Esophagus squamous epithelium (tissue), 5 donors: ENCODE results near the gene ITGB3. TPM values are rescaled to one million over a fixed set of nuclear protein-coding genes. Genes with fewer than 3 reads are reported as not detected.
A peak's percentile ranks its signal among the peaks of the same experiment; 100 is the strongest.

Experiments
- DNase-seq: peaks from one replicate; lab custom pipeline; 2025; lab: John Stamatoyannopoulos, UW
- H3K27ac ChIP-seq, 4 donors: fragments of 200-600 bp; sonication (generic); one replicate each; pipeline ENCODE4 v1.5.1; 2016 to 2019; ENCODE audit warnings: mild to moderate bottlenecking in 1 of 4
- H3K27me3 ChIP-seq, 4 donors: fragments of 200-600 bp; sonication (generic); 1 replicate in 3 of 4; 2 replicates in 1 of 4; pipeline versions ENCODE4 v1.5.1 to v1.6.0; 2017 to 2021; ENCODE audit warnings: antibody characterized with exemption in 1 of 4
- H3K36me3 ChIP-seq, 3 donors: fragments of 200-600 bp; sonication (generic); one replicate each; pipeline ENCODE4 v1.5.1; 2016 to 2019
- H3K4me1 ChIP-seq, 3 donors: fragments of 200-600 bp; sonication (generic); one replicate each; pipeline ENCODE4 v1.5.1; 2017 to 2019
- H3K4me3 ChIP-seq, 4 donors: fragments of 200-600 bp; sonication (generic); 1 replicate in 3 of 4; 2 replicates in 1 of 4; pipeline ENCODE4 v1.5.1; 2016 to 2019; ENCODE audit warnings: mild to moderate bottlenecking in 2 of 4, moderate library complexity in 1 of 4
- H3K9me3 ChIP-seq, 3 donors: fragments of 200-600 bp; sonication (generic); one replicate each; pipeline ENCODE4 v1.5.1; 2016 to 2019
- POLR2A ChIP-seq, 4 donors: fragments of 450-650 bp; IDR thresholded peaks; one replicate each; pipeline ENCODE4 v1.6.1; 2017; ENCODE audit warnings: antibody characterized with exemption in 4 of 4, mild to moderate bottlenecking in 4 of 4, moderate library complexity in 3 of 4
- WGBS, 2 donors: methylation state at CpG; one replicate each; pipeline ENCODE4 v1.1.5; 2018; 5-methylcytosine and 5-hydroxymethylcytosine counted together
- intact Hi-C: fragments of 100-400 bp; cut with DNase I; formaldehyde crosslinking; loops from one replicate; pipeline ENCODE4 v1.15.0; 2022
- total RNA-seq, 4 donors: library from RNA; depleted of rRNA; stranded (reverse); fragments of >200 nt; gene quantifications; one replicate each; pipeline ENCODE4 v1.1.0, GENCODE V29; 2016
- TF ChIP-seq, protein P1 (sequence below), 6 experiments: fragments of 450-650 bp in 4 of 6; fragments of 200-600 bp in 2 of 6; sonication (generic) in 2 of 6; IDR thresholded peaks; one replicate each; pipeline ENCODE4 v1.5.1; 2016 to 2019; ENCODE audit warnings: antibody characterized with exemption in 6 of 6, mild to moderate bottlenecking in 4 of 6, moderate library complexity in 4 of 6
- donor health status: DM: yes; HTN: yes; CAD: no.

ITGB3 gene
- total RNA-seq, 4 donors from 2014 or later = 0.23 to 7.2 (median 2.8) TPM

GRCh38 chr17:47278561-47278960, 24.9 kb downstream of the ITGB3 start:
- Histone ChIP-seq H3K9me3 (no peaks in the 10 kb centered on the region), H3K27ac (peak overlapping the region; percentile 63 to 92 (median 84)), H3K36me3 (no peaks in the 10 kb centered on the region), H3K4me3 (no peak overlapping the region), H3K27me3 (no peaks in the 10 kb centered on the region), H3K4me1 (peaks cover 34 to 65% (median 51%) of the 10 kb centered on the region in 3 donors)
- DNase-seq = no peak
- no peak for TF ChIP-seq POLR2A (IDR thresholded peaks at IDR 0.05)
- TF ChIP-seq, protein P1, sequence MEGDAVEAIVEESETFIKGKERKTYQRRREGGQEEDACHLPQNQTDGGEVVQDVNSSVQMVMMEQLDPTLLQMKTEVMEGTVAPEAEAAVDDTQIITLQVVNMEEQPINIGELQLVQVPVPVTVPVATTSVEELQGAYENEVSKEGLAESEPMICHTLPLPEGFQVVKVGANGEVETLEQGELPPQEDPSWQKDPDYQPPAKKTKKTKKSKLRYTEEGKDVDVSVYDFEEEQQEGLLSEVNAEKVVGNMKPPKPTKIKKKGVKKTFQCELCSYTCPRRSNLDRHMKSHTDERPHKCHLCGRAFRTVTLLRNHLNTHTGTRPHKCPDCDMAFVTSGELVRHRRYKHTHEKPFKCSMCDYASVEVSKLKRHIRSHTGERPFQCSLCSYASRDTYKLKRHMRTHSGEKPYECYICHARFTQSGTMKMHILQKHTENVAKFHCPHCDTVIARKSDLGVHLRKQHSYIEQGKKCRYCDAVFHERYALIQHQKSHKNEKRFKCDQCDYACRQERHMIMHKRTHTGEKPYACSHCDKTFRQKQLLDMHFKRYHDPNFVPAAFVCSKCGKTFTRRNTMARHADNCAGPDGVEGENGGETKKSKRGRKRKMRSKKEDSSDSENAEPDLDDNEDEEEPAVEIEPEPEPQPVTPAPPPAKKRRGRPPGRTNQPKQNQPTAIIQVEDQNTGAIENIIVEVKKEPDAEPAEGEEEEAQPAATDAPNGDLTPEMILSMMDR (IDR thresholded peaks at IDR 0.05) = no peak
- intact Hi-C loops = no loop called here
- 75 to 76% methylated on average over 3 to 4 of the region's 4 CpGs for WGBS, 2 donors

DNA sequence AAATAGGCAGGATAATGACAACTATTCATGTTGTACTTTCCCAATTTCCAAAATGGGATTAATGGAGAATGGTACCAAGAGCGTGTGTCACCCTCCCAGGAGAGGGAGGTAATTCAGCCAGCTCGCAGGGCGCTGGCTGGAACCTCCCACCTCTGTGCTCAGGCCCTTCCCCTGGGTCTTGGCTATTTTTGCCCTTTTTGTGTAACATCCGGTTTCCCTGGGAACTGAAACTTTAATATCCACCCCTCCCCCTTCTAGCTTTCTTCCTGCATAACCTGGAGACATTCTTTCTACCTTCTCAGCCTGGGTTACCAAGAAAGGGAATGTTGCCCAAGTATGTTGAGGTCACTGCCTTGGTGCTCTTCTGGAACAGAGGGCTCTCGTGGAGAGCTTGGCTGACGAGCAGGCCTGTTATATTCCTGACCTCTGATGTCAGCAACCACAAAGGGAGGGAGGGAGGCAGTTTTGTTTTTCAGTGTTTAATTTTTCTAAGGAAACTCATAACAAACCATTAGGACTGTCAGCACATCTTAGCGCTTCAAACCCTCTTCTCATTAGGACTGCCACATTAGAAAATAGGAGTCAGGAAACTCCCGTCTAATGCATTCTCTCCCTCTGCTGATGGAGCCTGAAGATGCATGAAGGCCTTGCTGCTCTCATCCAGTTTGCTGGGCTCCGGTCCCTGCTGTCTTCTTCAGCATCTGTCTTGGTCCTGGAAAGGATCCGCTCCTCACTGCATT, 25.6 kb downstream of the ITGB3 start:
- H3K4me3 ChIP-seq = peak overlapping the region in 1 of 4 donors; percentile 5
- TF ChIP-seq, protein P1 (IDR thresholded peaks at IDR 0.05) = no peak
- no peak for TF ChIP-seq POLR2A (IDR thresholded peaks at IDR 0.05)
- WGBS, 2 donors = 41 to 71% methylated on average over 9 to 10 of the region's 10 CpGs
- no peak for DNase-seq
- no peaks in the 10 kb centered on the region for H3K9me3 ChIP-seq
- intact Hi-C loops = no loop called here
- H3K4me1 ChIP-seq = peaks cover 34 to 65% (median 51%) of the 10 kb centered on the region in 3 donors
- H3K27ac ChIP-seq = peak overlapping the region; percentile 63 to 92 (median 84)
- H3K27me3 ChIP-seq = no peaks in the 10 kb centered on the region
- no peaks in the 10 kb centered on the region for H3K36me3 ChIP-seq

DNA sequence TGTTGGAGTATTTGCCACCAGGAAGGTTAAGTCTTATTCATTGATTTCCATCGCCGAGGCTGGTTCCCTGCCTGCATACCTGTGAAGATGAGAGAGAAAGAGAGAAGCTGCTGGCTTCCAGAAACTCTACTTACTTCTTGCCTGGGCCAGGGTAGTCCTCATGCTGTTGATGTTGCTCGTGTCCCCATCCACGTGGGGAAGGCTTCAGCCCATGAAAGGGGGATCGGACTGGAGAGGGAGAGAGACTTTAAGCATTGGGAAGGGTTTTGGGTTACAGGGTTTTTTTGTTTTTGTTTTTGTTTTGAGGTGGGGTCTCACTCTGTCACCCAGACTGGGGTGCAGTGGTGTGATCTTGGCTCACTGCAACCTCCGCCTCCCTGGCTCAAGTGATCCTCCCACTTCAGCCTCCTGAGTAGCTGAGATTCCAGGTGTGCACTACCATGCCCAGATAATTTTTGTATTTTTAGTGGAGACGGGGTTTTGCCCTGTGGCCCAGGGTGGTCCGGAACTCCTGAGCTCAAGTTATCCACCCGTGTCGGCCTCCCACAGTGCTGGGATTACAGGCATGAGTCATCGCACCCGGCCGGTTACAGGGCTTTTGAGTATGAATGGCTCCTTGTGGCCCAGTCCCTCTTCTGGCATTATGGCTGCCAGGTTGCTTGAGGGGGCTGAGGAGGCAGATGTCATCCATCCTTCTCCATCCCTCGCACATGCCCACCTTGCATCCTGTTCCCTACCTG, 26.6 kb downstream of the ITGB3 start:
- 51 to 73% methylated on average over 6 to 14 of the region's 14 CpGs for WGBS, 2 donors
- Histone ChIP-seq H3K4me1 (peaks cover 34 to 56% (median 44%) of the 10 kb centered on the region in 3 donors), H3K27me3 (no peaks in the 10 kb centered on the region), H3K9me3 (no peaks in the 10 kb centered on the region), H3K4me3 (no peak overlapping the region), H3K27ac (peak overlapping the region; percentile 63 to 92 (median 84)), H3K36me3 (no peaks in the 10 kb centered on the region)
- DNase-seq = no peak
- intact Hi-C loops = no loop called here
- TF ChIP-seq, protein P1 (IDR thresholded peaks at IDR 0.05) = no peak
- no peak for TF ChIP-seq POLR2A (IDR thresholded peaks at IDR 0.05)

DNA sequence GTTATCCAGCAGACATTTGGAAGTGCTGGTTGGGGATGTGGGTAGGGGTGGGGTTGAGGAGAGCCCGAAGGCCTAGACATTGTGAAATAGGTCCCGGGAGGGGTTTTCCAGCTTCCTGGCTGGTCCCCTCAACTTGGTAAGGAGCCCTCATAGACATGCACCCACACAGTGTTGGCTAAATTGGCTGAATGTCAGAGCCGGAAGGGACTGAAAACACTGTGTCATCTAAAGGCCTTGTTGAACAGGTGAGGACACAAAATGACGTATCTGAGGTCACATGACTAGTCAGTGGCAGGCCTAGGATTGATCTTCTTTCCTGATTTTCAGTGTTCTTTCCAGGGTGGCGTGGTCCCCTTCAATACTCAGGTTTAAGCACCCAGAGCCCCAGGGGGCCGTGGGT, 27.6 kb downstream of the ITGB3 start:
- no peaks in the 10 kb centered on the region for H3K27me3 ChIP-seq
- intact Hi-C loops = no loop called here
- no peak for DNase-seq
- no peak for TF ChIP-seq POLR2A (IDR thresholded peaks at IDR 0.05)
- TF ChIP-seq, protein P1 (IDR thresholded peaks at IDR 0.05) = no peak
- H3K4me3 ChIP-seq = no peak overlapping the region
- H3K36me3 ChIP-seq = no peaks in the 10 kb centered on the region
- 76 to 78% methylated on average over 5 of the region's 6 CpGs for WGBS, 2 donors
- H3K4me1 ChIP-seq = peaks cover 30 to 46% (median 35%) of the 10 kb centered on the region in 3 donors
- H3K27ac ChIP-seq = peak overlapping the region in 1 of 4 donors; percentile 92
- no peaks in the 10 kb centered on the region for H3K9me3 ChIP-seq

DNA sequence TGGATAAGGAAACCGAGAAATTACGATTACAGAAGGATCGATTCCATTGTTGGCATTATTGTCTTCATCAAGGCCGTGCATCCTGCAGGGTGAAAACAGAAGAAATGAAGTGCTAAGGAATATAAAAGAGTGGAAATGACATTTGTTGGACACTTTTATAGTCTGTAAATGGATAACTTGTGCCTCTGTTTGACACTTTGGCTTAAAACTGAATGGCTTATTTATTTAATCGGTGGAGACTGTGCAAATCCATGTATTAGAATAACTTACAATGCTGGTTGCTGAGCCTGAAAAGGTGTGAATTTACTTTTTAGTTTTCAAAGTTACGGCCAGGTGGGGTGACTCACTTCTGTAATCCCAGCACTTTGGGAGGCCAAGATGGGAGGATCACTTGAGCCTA, 31.4 kb downstream of the ITGB3 start:
- no peak for TF ChIP-seq POLR2A (IDR thresholded peaks at IDR 0.05)
- TF ChIP-seq, protein P1 (IDR thresholded peaks at IDR 0.05) = no peak
- H3K27ac ChIP-seq = no peak overlapping the region
- H3K36me3 ChIP-seq = no peaks in the 10 kb centered on the region
- H3K9me3 ChIP-seq = no peaks in the 10 kb centered on the region
- WGBS, 2 donors = 71 to 85% methylated on average over 6 of the region's 6 CpGs
- no peaks in the 10 kb centered on the region for H3K27me3 ChIP-seq
- H3K4me3 ChIP-seq = no peak overlapping the region
- no peak for DNase-seq
- H3K4me1 ChIP-seq = peaks cover under 1 to 8% (median 2%) of the 10 kb centered on the region in 3 donors
- intact Hi-C loops = no loop called here
